ENCODE data around the gene EVA1A. TPM values are rescaled to one million over a fixed set of nuclear protein-coding genes. Genes with fewer than 3 reads are reported as not detected.

The EVA1A gene
- total and polyA plus RNA-seq, 12 donors: 0.53 to 4.3 (median 1.0) TPM; not detected in 3

- intact Hi-C loops (cut with DNase I): no loop called here
- TF ChIP-seq, protein P1, sequence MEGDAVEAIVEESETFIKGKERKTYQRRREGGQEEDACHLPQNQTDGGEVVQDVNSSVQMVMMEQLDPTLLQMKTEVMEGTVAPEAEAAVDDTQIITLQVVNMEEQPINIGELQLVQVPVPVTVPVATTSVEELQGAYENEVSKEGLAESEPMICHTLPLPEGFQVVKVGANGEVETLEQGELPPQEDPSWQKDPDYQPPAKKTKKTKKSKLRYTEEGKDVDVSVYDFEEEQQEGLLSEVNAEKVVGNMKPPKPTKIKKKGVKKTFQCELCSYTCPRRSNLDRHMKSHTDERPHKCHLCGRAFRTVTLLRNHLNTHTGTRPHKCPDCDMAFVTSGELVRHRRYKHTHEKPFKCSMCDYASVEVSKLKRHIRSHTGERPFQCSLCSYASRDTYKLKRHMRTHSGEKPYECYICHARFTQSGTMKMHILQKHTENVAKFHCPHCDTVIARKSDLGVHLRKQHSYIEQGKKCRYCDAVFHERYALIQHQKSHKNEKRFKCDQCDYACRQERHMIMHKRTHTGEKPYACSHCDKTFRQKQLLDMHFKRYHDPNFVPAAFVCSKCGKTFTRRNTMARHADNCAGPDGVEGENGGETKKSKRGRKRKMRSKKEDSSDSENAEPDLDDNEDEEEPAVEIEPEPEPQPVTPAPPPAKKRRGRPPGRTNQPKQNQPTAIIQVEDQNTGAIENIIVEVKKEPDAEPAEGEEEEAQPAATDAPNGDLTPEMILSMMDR (IDR thresholded peaks at IDR 0.05): no peak
- TF ChIP-seq POLR2A (IDR thresholded peaks at IDR 0.05): no peak
- Histone ChIP-seq H3K36me3 (replicated peaks in 1 of 2) (no peaks in the 10 kb centered on the region), H3K27ac (no peak overlapping the region), H3K27me3 (no peaks in the 10 kb centered on the region), H3K4me1 (replicated peaks in 1 of 2) (no peaks in the 10 kb centered on the region), H3K4me3 (no peak overlapping the region), H3K9me3 (replicated peaks in 1 of 3) (no peaks in the 10 kb centered on the region)
- 67 to 100% (median 91%) methylated on average over 1 of the region's 1 CpG for WGBS, 4 donors
- no peak for DNase-seq
These were observed 12.6 kb upstream of the EVA1A start for GRCh38 chr2:75573145-75573878.

DNA sequence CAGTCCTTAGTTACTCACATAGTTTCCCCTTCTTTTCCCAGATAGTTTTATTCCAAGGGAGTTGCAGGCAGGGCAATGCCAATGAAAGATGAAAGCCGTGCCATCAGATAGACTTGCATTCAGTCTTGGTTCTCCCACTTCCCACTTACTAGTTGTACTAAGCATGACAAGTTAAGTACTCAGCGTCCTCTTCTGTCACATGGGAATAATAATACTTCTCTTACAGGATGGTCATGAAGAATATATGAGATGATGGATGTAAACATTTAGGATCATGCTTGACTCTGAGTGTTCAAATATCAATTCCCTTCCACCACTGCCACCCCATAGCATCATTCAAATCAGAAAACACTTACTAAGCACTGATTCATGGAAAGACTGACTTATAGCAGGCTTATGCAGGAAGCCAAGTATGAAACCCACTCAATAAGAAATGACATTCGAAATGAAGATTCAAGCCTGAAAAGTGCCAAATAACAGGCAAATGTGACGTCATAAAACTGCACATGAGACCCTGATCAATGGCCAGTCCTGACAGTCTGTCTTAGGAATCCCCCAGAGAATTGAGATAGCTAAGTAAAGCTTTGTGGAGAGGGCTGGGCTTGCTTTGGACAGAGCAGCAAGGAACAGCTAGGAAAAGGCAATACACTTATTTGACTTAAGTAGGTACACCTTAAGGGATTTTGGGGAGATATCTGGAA is 11.1 kb upstream of the EVA1A start:
- Histone ChIP-seq H3K9me3 (replicated peaks in 1 of 3) (no peaks in the 10 kb centered on the region), H3K4me3 (no peak overlapping the region), H3K27ac (no peak overlapping the region), H3K27me3 (no peaks in the 10 kb centered on the region), H3K36me3 (replicated peaks in 1 of 2) (no peaks in the 10 kb centered on the region), H3K4me1 (replicated peaks in 1 of 2) (no peaks in the 10 kb centered on the region)
- WGBS, 4 donors: 77 to 88% (median 81%) methylated on average over 4 of the region's 4 CpGs
- DNase-seq: no peak
- TF ChIP-seq, protein P1 (IDR thresholded peaks at IDR 0.05): no peak
- no peak for TF ChIP-seq POLR2A (IDR thresholded peaks at IDR 0.05)
- intact Hi-C loops (cut with DNase I): no loop called here

- H3K4me1 ChIP-seq (replicated peaks in 1 of 2): no peaks in the 10 kb centered on the region
- 41 to 52% (median 46%) methylated on average over 7 of the region's 7 CpGs for WGBS, 4 donors
- H3K27ac ChIP-seq: no peak overlapping the region
- H3K27me3 ChIP-seq: no peaks in the 10 kb centered on the region
- TF ChIP-seq, protein P1 (IDR thresholded peaks at IDR 0.05): no peak
- no peak for TF ChIP-seq POLR2A (IDR thresholded peaks at IDR 0.05)
- no peak overlapping the region for H3K4me3 ChIP-seq
- DNase-seq: no peak
- intact Hi-C loops (cut with DNase I): no loop called here
- no peaks in the 10 kb centered on the region for H3K9me3 ChIP-seq (replicated peaks in 1 of 3)
- H3K36me3 ChIP-seq (replicated peaks in 1 of 2): no peaks in the 10 kb centered on the region
These were observed 10.4 kb upstream of the EVA1A start for GRCh38 chr2:75570948-75571729.
